Peyer's patch (tissue), 4 donors: ENCODE measurements around the gene GAS7. TPM values are rescaled to one million over a fixed set of nuclear protein-coding genes. Genes with fewer than 3 reads are reported as not detected.

Experiments
- DNase-seq, 3 donors: peaks; one replicate each; pipeline ENCODE4 v3.0.0-alpha.2; 2017 to 2019
- H3K27ac ChIP-seq, 4 donors: fragments of 200-600 bp; sonication (generic); one replicate each; pipeline ENCODE4 v1.5.1; 2016 to 2019
- H3K27me3 ChIP-seq, 2 donors: fragments of 200-600 bp; sonication (generic); one replicate each; pipeline ENCODE4 v1.5.1; 2019
- H3K36me3 ChIP-seq, 3 donors: fragments of 200-600 bp; sonication (generic); one replicate each; pipeline ENCODE4 v1.5.1; 2016 to 2019
- H3K4me1 ChIP-seq, 4 donors: fragments of 200-600 bp; sonication (generic); one replicate each; pipeline ENCODE4 v1.5.1; 2016 to 2019
- H3K4me3 ChIP-seq, 4 donors: fragments of 200-600 bp; sonication (generic); 1 replicate in 3 of 4; 2 replicates in 1 of 4; pipeline ENCODE4 v1.5.1; 2016 to 2019; ENCODE audit warnings: mild to moderate bottlenecking in 1 of 4
- H3K9me3 ChIP-seq, 4 donors: fragments of 200-600 bp; sonication (generic); one replicate each; pipeline ENCODE4 v1.5.1; 2016 to 2019; ENCODE audit warnings: mild to moderate bottlenecking in 1 of 4
- POLR2A ChIP-seq, 2 donors: fragments of 450-650 bp; IDR thresholded peaks; one replicate each; pipeline ENCODE4 v1.5.1; 2017; ENCODE audit warnings: antibody characterized with exemption in 2 of 2, mild to moderate bottlenecking in 2 of 2, moderate library complexity in 2 of 2
- total RNA-seq, 4 donors: library from RNA; depleted of rRNA; stranded (reverse); fragments of >200 nt; gene quantifications; one replicate each; pipeline ENCODE4 v1.1.0, GENCODE V29; 2016
- TF ChIP-seq, protein P1 (sequence below), 6 experiments: fragments of 450-650 bp in 4 of 6; fragments of 200-600 bp in 2 of 6; sonication (generic) in 1 of 6; IDR thresholded peaks; one replicate each; pipeline ENCODE4 v1.5.1; 2017 to 2019; ENCODE audit warnings: antibody characterized with exemption in 6 of 6, mild to moderate bottlenecking in 3 of 6, moderate library complexity in 1 of 6

Gene GAS7
- total RNA-seq, 4 donors from 2014 or later, result 6.8 to 104 (median 27.6) TPM

GRCh38 chr17:10162096-10162495 is 36.3 kb downstream of the GAS7 start:
- Histone ChIP-seq H3K27me3 (no peaks in the 10 kb centered on the region), H3K9me3 (no peaks in the 10 kb centered on the region), H3K36me3 (no peaks in the 10 kb centered on the region), H3K4me1 (no peaks in the 10 kb centered on the region), H3K4me3 (no peak overlapping the region), H3K27ac (no peak overlapping the region)
- DNase-seq, result no peak
- no peak for TF ChIP-seq POLR2A (IDR thresholded peaks at IDR 0.05)
- TF ChIP-seq, protein P1, sequence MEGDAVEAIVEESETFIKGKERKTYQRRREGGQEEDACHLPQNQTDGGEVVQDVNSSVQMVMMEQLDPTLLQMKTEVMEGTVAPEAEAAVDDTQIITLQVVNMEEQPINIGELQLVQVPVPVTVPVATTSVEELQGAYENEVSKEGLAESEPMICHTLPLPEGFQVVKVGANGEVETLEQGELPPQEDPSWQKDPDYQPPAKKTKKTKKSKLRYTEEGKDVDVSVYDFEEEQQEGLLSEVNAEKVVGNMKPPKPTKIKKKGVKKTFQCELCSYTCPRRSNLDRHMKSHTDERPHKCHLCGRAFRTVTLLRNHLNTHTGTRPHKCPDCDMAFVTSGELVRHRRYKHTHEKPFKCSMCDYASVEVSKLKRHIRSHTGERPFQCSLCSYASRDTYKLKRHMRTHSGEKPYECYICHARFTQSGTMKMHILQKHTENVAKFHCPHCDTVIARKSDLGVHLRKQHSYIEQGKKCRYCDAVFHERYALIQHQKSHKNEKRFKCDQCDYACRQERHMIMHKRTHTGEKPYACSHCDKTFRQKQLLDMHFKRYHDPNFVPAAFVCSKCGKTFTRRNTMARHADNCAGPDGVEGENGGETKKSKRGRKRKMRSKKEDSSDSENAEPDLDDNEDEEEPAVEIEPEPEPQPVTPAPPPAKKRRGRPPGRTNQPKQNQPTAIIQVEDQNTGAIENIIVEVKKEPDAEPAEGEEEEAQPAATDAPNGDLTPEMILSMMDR (IDR thresholded peaks at IDR 0.05), result no peak

DNA sequence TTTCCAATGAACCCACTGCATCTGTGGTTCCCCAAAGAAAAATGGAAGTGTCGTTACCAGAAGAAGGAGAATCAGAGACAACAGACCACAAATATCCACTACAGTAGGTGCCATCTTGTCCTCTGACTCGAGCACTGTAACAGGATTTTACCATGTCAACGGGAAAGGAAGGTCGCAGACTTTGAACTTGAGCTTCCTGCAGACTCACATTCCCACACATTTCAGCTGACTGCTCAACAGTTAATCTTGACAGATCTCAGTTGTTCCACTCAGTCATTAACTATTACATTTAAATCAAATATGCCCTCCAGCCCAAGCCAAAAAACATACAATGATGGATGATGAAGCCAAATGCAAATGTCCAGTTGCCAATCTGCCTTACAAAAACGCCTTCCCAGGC is 37.0 kb downstream of the GAS7 start:
- no peaks in the 10 kb centered on the region for H3K36me3 ChIP-seq
- no peaks in the 10 kb centered on the region for H3K27me3 ChIP-seq
- TF ChIP-seq, protein P1 (IDR thresholded peaks at IDR 0.05), result no peak
- TF ChIP-seq POLR2A (IDR thresholded peaks at IDR 0.05), result no peak
- no peak for DNase-seq
- no peaks in the 10 kb centered on the region for H3K9me3 ChIP-seq
- H3K4me3 ChIP-seq, result no peak overlapping the region
- no peaks in the 10 kb centered on the region for H3K4me1 ChIP-seq
- no peak overlapping the region for H3K27ac ChIP-seq

DNA sequence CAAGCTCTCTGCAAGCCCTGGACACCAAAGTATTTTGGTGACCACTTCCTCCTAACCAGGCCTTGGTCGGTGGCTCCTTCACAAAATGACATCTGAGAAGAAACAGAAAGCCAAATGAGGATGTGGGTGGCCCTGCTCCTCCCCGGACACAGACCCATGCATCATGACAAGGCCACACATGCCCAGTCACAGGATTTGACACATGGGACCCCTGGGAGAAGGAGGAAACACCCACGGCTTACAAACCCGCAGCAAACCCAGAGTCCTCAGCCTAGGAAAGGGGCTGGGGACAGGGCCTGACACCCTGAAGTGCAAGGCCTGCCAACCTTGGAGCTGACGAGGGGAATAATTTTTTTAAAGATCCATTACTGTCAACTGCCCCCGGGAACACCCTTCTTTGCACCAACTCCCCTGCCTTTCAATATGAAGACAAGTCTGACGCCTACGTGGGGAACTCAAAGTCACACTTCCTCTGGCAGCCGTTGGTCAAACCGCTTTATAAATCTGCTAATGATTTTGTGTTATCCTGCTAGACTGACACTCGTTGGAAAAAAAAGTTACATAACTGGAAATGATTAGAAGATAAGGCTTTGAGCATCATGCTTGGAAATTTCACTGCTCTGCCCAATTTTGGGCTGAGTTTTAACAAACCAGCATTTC is 41.3 kb downstream of the GAS7 start:
- Histone ChIP-seq H3K4me3 (no peak overlapping the region), H3K36me3 (no peaks in the 10 kb centered on the region), H3K9me3 (no peaks in the 10 kb centered on the region), H3K4me1 (no peaks in the 10 kb centered on the region), H3K27ac (peak overlapping the region; percentile 27 to 60 (median 46)), H3K27me3 (no peaks in the 10 kb centered on the region)
- no peak for TF ChIP-seq POLR2A (IDR thresholded peaks at IDR 0.05)
- TF ChIP-seq, protein P1 (IDR thresholded peaks at IDR 0.05), result no peak
- DNase-seq, result peak in 2 of 3 donors; percentile 49 to 73

- peak overlapping the region in 3 of 4 donors; percentile 36 to 60 (median 55) for H3K27ac ChIP-seq
- no peaks in the 10 kb centered on the region for H3K36me3 ChIP-seq
- no peak for TF ChIP-seq POLR2A (IDR thresholded peaks at IDR 0.05)
- TF ChIP-seq, protein P1 (IDR thresholded peaks at IDR 0.05), result no peak
- H3K9me3 ChIP-seq, result no peaks in the 10 kb centered on the region
- no peaks in the 10 kb centered on the region for H3K4me1 ChIP-seq
- DNase-seq, result no peak
- H3K4me3 ChIP-seq, result no peak overlapping the region
- no peaks in the 10 kb centered on the region for H3K27me3 ChIP-seq
These were observed 41.8 kb downstream of the GAS7 start for GRCh38 chr17:10156599-10156947.

DNA sequence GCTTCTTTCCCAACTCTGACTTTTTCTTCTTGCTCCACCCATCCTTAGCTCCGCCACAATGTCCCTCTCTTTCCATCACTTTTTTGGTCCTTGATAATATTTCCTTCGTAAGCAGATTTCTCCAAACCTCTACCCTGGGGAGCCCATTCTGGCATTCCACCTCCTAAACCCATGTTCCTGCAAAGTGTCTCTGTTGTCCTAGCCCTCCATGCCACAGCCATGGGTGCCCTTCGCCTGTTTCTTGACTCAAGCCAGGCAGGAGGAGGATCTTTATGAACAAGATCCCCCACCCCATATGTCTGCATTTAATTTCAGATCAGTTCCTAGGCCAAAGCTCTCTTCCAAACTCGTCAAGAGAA is 42.4 kb downstream of the GAS7 start:
- H3K27me3 ChIP-seq, result no peaks in the 10 kb centered on the region
- H3K4me1 ChIP-seq, result no peaks in the 10 kb centered on the region
- H3K27ac ChIP-seq, result peak overlapping the region in 2 of 4 donors; percentile 55 to 60
- TF ChIP-seq, protein P1 (IDR thresholded peaks at IDR 0.05), result no peak
- no peak for TF ChIP-seq POLR2A (IDR thresholded peaks at IDR 0.05)
- H3K36me3 ChIP-seq, result no peaks in the 10 kb centered on the region
- DNase-seq, result no peak
- H3K9me3 ChIP-seq, result no peaks in the 10 kb centered on the region
- H3K4me3 ChIP-seq, result no peak overlapping the region
